ENCODE measurements around the gene ASZ1.
A peak's percentile ranks its signal among the peaks of the same experiment; 100 is the strongest.

- TF ChIP-seq CTCF (IDR thresholded peaks at IDR 0.05; ENCODE audit: borderline replicate concordance, extremely low read depth, low read length, poor library complexity, severe bottlenecking) (peak; percentile 45), EZH2 (IDR thresholded peaks at IDR 0.05; ENCODE audit: borderline replicate concordance, low read depth, low read length, severe bottlenecking) (no peak)
Measured at GRCh38 chr7:117401293-117402002, 25.8 kb downstream of the ASZ1 start.

Measured in DND-41 (cell line).